ENCODE data around the gene SEZ6.

The SEZ6 gene

DNA sequence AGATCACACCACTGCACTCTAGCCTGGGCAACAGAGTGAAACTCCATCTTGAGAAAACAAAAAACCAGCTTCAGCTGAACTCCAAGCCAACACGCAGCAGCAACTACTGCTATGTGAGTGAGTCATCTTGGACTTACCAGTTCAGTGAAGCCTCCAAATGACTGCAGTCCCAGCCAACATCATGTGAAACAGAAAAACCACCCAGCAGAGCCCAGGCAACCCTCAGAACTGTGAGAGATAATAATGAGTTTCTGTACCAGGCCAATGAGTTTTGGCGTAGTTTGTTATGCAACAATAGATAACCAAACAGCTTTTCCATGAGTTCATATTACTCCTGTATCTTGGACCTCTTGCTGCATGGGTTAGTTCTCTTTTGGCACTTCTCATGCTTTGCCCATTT is 77.8 kb downstream of the SEZ6 start:
- peak; percentile 33 for DNase-seq

DNA sequence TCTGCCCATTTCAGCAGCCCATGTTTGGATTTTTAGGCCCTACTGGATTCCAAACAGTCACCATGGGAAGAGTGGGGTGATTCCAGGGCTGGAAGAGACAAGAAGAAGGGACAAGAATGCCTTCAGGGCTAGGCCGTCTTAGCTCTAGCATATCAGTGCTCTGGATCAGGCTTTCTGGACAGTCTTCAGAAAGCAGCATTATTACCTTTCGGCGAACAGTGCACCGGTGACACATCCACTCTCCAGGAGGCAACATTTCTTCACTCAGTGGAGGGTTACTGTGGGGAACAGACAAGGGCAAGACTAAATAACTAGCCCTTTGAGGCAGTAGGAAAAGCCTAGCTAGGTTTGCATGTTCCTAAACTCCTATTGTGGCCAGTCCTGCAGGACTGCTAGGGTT is 79.0 kb downstream of the SEZ6 start:
- no peak for DNase-seq

DNA sequence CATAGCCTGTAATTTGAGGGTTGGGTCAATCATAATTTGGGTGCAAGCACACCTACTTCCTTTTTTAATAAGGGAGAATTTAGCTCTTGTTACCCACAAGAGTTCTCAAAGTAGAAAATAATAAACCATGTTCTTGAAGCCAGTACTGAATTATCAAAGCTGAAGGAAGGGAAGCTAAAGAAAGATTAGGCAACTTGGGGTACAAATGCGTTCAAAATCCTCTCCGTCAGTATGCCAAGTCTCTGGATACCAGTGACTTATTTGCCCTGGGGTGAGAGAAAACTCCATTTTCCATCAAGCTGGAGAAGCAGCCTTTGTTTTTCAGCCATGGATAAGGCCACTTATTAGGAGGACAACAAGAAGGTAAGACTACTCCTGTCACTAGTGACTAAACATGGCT is 79.5 kb downstream of the SEZ6 start:
- no peak for DNase-seq

DNA sequence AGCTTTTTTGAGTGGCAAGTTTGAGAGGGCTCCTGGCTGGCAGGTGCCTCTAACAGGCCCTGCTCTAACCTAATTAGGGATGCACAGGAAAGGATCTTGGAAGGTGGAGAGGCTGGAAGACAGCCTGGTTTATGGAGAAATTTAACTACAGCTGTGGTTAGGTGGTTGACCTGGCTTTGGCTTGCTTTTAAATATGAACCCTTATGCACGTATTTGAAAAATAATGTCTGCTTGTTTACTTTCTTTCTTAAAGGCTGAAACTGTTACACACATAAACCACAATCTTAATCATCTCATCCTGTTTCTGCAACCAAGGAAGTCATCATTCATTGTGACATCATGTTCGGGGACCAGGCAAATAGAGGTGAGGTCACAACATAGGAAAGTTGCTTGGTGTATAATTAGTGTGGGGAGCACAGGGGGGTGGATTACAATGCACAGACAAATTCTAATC is 79.9 kb downstream of the SEZ6 start:
- DNase-seq, result peak; percentile 94

DNA sequence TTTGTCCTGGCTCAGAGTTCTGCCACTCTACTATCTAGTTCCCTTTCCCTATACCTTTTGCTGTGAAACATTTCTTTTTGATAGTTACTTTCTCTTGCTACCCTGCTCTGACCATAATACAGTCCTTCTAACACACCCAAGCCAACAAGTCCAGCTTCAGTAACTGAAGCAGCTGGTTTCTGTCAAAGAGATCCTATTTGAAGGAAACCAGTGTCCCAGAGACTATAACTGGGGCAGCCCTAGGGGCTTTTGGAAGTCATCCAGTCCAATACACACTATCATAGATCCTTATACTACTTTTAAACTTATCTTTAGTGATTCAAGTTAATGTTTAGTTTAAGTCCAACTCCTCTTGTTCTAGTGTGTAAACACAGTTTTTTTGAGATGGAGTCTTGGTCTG is 85.6 kb downstream of the SEZ6 start:
- DNase-seq, result no peak

DNA sequence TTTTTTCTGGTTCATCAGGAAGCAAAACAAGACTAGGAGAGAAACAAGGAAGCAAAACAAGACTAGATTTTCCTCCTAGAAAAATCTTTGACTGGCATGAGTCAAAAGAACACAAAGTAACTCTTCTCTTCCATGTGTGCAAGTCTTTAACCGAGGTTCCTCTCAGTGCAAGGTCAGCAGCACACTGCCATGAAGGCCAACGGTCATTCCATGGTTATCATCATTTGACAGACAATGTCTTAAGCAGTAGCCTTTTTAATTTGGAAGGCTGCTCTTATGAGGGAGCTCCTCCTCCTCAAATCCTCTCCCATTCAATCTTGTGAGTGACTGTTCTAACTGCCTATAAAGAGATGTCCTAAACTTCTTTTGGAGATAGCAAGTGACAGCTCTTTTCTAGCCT is 87.5 kb downstream of the SEZ6 start:
- DNase-seq, result no peak

DNA sequence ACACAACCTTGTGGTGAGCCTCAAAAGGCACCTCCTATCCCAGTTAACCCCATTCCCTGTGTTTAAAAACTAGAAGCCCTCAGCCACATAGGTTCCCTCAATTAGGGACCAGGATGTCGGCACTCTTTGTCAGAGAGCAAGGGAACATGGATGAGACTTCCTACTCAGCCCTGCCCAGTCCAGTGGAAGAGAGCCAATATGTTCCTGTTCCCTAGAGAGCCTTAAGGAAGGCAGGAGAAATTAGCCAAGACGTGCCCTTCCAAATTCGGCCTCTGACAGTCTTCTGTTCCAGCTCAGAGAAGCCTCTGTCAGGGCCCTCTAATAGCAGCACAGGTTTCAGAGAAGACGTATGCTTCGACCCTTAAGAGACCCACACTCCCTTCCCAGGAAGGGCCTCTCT is 88.4 kb downstream of the SEZ6 start:
- no peak for DNase-seq

DNA sequence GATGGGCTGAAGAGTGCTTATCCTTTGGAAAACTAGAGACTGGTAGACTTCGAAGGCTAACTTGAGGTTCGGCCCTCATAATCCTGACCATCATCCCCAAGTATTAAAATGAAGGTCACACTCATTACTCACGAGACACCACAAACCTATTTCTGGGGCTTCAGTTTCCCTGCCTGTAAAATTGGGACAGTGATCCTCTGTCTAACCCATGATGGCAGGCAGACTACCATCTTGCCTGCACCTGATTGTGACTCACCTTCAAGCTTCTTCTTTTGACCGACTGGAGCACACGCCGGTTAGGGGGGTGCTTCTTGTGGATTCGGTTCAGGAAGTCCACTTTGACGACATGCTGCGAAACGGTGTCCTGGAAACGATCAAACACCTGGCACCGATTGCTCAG is 88.8 kb downstream of the SEZ6 start:
- DNase-seq, result no peak

DNA sequence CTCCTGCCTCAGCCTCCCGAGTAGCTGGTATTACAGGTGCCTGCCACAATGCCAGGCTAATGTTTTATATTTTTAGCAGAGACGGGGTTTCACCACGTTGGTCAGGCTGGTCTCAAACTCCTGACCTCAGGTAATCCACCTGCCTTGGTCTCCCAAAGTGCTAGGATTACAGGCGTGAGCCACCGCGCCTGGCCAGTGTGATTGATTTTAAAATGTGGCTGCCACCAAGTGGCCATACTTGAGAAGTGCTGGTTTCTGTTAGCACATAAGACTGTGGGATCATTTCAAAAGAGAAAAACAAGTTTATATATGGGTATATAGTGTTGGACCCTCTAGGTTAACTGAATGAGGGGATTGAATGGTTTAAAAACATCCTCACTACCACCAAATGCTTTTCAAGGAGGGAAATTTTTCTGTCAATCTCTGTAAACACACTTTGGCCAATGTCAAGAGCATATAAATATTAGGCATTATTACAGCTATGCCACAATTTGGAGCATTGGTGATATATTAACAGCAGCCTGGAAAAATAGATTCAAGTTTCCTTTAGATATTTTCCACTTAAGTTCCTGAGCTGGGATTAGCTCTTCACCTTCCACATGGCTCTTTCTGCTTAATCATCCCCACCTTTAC is 89.4 kb downstream of the SEZ6 start:
- peak; percentile 69 for DNase-seq

DNA sequence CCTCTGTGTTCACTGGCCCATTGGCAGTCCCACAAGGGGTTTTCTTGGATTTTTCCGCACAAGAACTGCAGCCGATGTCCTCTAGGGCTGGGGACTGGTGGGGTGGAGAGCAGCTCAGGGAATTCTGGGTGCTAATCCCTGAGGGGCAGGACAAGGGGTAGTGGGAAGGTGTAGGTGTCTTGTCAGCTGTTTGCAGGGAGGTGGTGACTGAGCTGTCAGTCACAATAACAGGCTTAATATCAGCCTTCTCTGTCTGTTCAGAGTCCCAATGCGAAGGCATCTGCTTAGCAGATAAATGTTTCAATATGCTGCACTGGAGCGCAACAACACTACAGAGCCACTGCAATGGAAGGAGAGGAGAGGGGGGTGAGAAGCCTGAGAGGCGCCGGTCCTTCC is 92.9 kb downstream of the SEZ6 start:
- DNase-seq, result no peak

DNA sequence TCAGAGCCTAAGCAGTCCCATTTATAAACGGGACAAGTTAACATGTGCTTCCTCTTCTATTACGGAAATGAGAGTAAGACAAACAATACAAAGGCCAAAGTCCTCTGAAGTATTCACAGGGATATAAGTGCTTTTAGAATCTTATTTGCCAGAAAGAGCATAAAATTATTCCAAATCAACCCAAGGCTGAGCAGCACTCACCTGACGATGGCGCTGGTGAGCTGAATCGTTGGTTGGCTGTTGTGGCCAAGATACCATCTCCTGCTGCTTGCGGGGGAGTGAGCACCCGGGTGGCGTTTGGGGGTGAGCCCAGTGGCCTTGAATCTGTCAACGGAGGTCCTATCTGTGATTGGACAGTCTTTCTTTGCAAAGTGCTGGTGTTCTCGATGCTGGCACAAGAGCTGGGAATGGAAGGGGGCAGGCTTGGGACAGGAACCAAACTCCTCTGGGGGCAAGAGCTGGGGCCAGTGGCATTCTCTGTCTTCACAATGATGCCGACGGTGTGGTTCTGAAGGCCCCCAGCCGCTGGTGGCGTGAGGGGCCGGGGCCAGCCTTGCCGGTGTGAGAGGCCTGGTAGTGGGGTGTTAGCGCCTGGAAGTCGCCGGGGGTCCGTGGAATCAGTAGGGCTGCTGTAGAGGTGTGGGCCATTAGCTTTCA is 93.4 kb downstream of the SEZ6 start:
- peak; percentile 22 for DNase-seq

DNA sequence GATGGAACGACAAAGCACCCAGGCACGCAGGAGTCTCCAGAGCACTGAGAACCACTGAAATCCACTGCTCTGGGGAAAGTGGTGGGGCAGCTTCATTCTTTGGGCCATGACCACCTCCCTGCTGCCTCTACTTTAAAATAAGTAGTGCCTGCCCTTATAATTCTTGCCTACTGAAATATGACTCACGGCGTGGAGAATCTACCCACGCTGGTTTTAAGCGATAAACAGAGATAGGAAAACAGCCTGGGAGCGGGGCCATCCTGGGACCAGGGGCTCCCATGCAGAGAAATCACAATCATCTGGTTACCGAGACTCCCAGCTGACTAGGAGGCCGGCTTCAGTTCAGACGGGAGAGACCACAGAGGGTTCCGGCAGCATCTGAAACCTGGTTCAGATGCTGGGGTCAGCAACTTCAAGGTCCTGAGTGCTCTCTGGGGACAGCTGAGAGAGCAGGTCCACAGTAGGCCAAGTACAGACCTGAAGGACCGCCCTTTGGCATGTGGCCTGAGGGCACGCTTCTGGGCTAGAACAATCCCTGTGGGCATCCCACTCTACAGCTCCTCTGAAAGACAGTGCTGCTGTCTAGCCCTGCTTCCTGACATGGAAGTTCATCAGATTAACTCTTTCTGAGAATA is 94.3 kb downstream of the SEZ6 start:
- no peak for DNase-seq

DNA sequence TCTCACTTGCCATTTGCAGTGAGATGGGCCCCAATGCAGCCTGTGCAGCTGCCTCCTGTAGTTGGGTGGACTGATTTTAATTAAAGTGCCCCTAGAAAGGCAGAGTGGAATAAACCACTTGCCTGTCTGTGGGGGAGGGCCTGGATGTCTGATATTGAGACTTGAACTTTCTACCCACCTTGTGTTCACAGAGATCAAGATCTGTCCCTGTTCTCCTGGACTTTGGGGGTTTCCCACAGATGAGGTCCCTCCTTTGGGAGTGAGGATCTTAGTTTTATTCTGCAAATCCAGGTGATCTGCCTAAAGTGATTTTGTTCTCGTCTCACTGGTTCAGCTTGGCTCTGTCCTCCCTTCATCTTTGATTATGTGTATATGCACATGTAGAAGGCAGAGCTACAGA is 95.3 kb downstream of the SEZ6 start:
- no peak for DNase-seq

DNA sequence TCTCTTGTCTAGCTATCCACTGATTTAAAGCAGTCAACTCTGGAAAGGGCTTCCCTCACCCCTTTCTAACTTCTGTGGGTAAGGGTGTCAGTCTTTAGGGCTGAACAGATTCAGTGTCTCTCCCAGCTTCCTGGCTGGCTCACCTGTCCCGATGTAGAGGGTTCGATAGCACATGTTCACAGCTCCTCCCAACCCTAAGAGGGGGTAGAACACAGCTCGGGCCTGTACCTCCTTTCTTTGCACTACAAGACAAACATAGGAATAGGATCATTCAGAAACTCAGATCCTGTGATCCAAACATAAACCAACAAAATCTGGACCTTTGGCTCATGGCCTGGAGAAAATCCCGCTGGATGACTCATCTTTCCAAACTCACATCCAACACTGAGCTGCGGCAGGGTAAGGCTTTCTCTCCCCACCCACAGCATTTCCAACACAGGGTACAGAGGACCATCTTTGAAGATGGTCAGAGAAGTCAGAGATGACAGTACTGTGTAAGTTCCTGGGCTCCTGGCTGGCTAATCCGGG is 97.1 kb downstream of the SEZ6 start:
- DNase-seq, result no peak

DNA sequence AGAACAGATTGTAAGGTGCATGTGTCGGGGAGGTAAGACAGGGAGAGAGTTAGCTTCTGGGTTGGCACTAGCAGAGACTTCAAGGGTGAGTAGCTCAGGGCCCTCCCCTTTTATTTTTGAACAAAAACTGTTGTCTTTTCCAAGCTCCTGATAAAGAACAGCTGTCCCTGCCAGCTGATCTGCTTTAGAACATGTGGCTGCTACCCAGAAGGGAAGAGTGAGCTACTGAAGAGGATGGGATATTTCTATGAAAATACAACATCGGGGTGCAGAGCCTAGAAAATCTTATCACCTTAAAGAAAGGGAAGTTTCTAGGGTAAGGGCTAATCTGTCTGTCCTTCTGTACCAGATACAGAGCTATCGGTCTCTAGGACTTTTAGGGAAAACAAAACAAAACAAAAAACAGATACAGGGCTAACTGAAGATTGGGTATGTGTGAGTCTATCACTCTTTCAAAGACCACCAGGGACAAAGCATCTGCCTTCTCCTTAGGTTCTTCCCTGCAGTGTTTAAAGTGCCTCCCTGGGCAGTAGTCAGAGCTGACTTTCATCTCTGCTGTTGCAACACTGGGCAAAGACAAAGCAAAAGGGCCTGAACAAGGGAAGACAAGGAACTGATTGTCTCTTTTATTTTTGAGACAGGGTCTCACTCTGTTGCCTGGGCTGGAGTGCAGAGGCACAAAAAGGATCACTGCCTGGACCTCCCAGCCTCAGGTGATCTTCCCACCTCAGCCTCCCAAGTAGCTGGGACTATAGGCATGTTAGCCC is 97.9 kb downstream of the SEZ6 start:
- DNase-seq, result no peak

DNA sequence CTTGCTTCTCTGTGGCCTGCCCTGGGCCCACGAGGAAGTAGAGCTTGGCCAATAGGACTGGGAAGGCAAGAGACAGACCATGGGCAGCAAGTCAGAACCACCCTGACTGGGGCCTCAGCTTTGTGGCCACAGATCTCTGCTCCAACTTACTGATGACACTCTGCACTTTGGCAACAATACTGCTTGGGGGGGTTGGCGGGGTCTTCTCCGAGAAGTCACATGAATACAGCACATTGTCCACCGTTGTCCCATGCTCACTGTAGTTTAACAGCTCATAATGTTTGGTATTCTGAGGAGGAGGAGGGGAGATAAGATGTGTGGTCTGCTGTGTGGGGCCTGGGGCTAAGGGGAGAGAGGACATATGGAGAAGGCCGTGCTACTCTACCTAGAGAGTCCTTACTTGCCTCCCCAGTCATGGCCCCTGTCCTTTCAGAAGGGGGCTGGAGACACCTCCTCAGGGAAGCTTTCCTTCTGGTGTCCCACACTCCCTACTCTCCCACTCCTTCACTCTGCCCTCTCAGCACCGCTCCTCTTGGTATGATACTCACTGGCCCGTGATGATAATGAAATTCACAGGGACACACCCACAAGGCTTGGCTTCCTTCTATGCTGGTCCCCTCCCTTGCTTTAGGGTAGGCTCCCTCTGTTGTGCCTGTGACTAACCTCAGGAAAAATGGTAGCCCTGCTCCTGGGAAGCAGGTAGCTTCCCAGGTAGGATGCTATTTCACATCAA is 99.0 kb downstream of the SEZ6 start:
- DNase-seq, result no peak

DNA sequence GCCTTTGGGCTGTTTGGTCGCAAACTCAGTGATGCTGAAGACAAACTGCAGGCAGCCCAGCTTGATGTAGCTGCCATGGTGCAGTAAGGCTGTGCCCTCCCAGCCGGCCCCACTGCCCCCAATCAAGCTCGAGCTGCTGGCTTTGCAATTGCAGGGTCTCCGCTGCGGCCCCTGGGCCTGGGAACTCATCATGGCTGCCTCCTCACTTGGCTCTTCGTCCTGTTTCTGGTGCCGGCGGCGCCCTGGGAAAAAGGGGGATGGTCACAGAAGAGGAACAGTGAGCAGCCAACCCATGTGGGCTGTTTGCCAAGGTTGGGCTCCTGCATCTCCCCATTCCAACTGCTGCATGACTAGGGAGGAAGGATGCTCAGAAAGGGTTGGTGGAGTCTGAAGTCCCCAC is 99.6 kb downstream of the SEZ6 start:
- DNase-seq, result no peak
